Spleen (tissue), 11 donors: ENCODE data around the gene ARSB. TPM values are rescaled to one million over a fixed set of nuclear protein-coding genes. Genes with fewer than 3 reads are reported as not detected.

Experiments used
- DNase-seq: peaks from one replicate; pipeline ENCODE4 v3.0.0-alpha.2; 2020
- H3K27ac ChIP-seq, 8 donors: fragments of 200-600 bp; sonication (generic) in 7 of 8; 1 replicate in 4 of 8; 2 replicates in 4 of 8; pipeline versions ENCODE4 v1.5.0 to v1.8.0; 2016 to 2021; ENCODE audit warnings: inconsistent platforms in 4 of 8, mild to moderate bottlenecking in 4 of 8, moderate library complexity in 1 of 8
- H3K27me3 ChIP-seq, 7 donors: fragments of 200-600 bp; sonication (generic) in 6 of 7; replicated peaks in 1 of 7; 1 replicate in 4 of 7; 2 replicates in 3 of 7; pipeline versions ENCODE4 v1.5.0 to v1.8.0; 2016 to 2021; ENCODE audit warnings: inconsistent platforms in 3 of 7, mild to moderate bottlenecking in 1 of 7
- H3K36me3 ChIP-seq, 6 donors: fragments of 200-600 bp; sonication (generic) in 5 of 6; 1 replicate in 4 of 6; 2 replicates in 2 of 6; pipeline versions ENCODE4 v1.5.0 to v1.8.0; 2016 to 2021; ENCODE audit warnings: inconsistent platforms in 2 of 6
- H3K4me1 ChIP-seq, 6 donors: fragments of 200-600 bp; sonication (generic) in 5 of 6; 1 replicate in 3 of 6; 2 replicates in 3 of 6; pipeline versions ENCODE4 v1.5.0 to v1.8.0; 2016 to 2021; ENCODE audit warnings: inconsistent platforms in 3 of 6
- H3K4me3 ChIP-seq, 8 donors: fragments of 200-600 bp; sonication (generic) in 7 of 8; 1 replicate in 4 of 8; 2 replicates in 4 of 8; pipeline versions ENCODE4 v1.5.0 to v1.8.0; 2016 to 2021; ENCODE audit warnings: inconsistent platforms in 4 of 8, mild to moderate bottlenecking in 4 of 8, moderate library complexity in 2 of 8
- H3K9me3 ChIP-seq, 8 donors: fragments of 200-600 bp; sonication (generic) in 7 of 8; 1 replicate in 4 of 8; 2 replicates in 4 of 8; pipeline versions ENCODE4 v1.5.0 to v1.8.0; 2016 to 2021; ENCODE audit warnings: inconsistent platforms in 4 of 8
- POLR2A ChIP-seq, 3 donors: fragments of 450-650 bp; IDR thresholded peaks; one replicate each; pipeline ENCODE4 v1.5.1; 2017; ENCODE audit warnings: antibody characterized with exemption in 3 of 3, mild to moderate bottlenecking in 1 of 3
- POLR2AphosphoS5 ChIP-seq, 3 donors: sonication (generic); formaldehyde crosslinking; IDR thresholded peaks; one replicate each; pipeline ENCODE4 v1.5.1; 2017; ENCODE audit warnings: antibody characterized with exemption in 3 of 3
- WGBS, 5 donors: extraction: QIAGEN DNeasy Blood & Tissue Kit in 3 of 5; methylation state at CpG; one replicate each; pipeline versions ENCODE4 v1.1.5 to v1.1.7; 2013 to 2018; 5-methylcytosine and 5-hydroxymethylcytosine counted together
- intact Hi-C: fragments of 100-400 bp; cut with DNase I; formaldehyde crosslinking; loops from one replicate; pipeline ENCODE4 v1.15.0; 2023; ENCODE audit warnings: low total_unique reads
- polyA plus RNA-seq, 3 donors: library from polyadenylated mRNA; stranded (reverse); fragments of 200-250 nt; gene quantifications; one replicate each; pipeline ENCODE4 v1.2.1, GENCODE V29; 2013
- total RNA-seq, 7 donors: library from RNA; depleted of rRNA in 3 of 7; stranded (reverse); fragments of >200 nt in 3 of 7; fragmentation: NEBNext Ultra II Directional in 4 of 7; extraction: Animal tissue kit (Norgen Biotek cat#: 25700) in 4 of 7; gene quantifications; one replicate each; pipeline versions ENCODE4 v1.1.0 to v1.2.1, GENCODE V29; 2016 to 2021
- TF ChIP-seq, protein P1 (sequence below), 11 experiments: fragments of 200-600 bp in 7 of 11; fragments of 450-650 bp in 4 of 11; sonication (generic) in 4 of 11; IDR thresholded peaks in 8 of 11; conservative IDR thresholded peaks in 3 of 11; 1 replicate in 7 of 11; 2 replicates in 4 of 11; pipeline versions ENCODE4 v1.4.0 to v1.8.0; 2016 to 2021; ENCODE audit warnings: antibody characterized with exemption in 11 of 11, inconsistent platforms in 4 of 11, mild to moderate bottlenecking in 1 of 11
- donor health status: healthy with polysubstance abuse.
- donor health status: DM: no; HTN: no; CAD: no; lungs with moderate emphysema.
- donor health status: DM: no; HTN: no; CAD: no.
- donor health status: Bipolar disorder and iron deficiency.
- donor health status: healthy.
- donor health status: DM: no; HTN: no; CAD: no.
- donor health status: DM: yes; HTN: yes; CAD: no.

The ARSB gene
- total and polyA plus RNA-seq, 10 donors = 1.1 to 18.5 (median 11.1) TPM

DNA sequence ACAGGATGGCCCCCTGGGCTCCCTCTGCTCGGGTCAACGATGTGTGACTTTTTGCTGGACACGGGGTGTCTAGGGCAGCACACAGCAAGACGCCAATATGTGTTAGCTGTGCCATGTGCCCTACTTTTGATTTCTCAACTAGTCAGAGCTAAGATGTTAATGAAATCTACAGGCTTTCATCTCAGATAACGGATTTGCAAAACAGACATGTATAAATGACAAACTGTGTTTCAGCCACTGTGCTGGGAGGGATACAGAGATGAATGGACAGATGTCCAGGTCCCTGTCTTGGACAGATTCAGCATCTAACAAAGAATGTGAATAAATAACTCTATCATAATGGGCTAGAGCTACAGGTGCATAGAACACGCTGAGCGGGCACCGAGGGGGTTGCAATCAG, 176.3 kb downstream of the ARSB start:
- H3K9me3 ChIP-seq = no peaks in the 10 kb centered on the region
- no peaks in the 10 kb centered on the region for H3K36me3 ChIP-seq
- intact Hi-C loops = no loop called here
- H3K27me3 ChIP-seq = no peaks in the 10 kb centered on the region
- TF ChIP-seq POLR2AphosphoS5 (IDR thresholded peaks at IDR 0.05) (no peak), POLR2A (IDR thresholded peaks at IDR 0.05) (no peak)
- TF ChIP-seq, protein P1, sequence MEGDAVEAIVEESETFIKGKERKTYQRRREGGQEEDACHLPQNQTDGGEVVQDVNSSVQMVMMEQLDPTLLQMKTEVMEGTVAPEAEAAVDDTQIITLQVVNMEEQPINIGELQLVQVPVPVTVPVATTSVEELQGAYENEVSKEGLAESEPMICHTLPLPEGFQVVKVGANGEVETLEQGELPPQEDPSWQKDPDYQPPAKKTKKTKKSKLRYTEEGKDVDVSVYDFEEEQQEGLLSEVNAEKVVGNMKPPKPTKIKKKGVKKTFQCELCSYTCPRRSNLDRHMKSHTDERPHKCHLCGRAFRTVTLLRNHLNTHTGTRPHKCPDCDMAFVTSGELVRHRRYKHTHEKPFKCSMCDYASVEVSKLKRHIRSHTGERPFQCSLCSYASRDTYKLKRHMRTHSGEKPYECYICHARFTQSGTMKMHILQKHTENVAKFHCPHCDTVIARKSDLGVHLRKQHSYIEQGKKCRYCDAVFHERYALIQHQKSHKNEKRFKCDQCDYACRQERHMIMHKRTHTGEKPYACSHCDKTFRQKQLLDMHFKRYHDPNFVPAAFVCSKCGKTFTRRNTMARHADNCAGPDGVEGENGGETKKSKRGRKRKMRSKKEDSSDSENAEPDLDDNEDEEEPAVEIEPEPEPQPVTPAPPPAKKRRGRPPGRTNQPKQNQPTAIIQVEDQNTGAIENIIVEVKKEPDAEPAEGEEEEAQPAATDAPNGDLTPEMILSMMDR (IDR thresholded peaks at IDR 0.05 in 8 of 11, conservative IDR thresholded peaks at IDR 0.05 in 3 of 11) = no peak
- no peak overlapping the region for H3K27ac ChIP-seq
- H3K4me3 ChIP-seq = no peak overlapping the region
- no peaks in the 10 kb centered on the region for H3K4me1 ChIP-seq
- no peak for DNase-seq
- WGBS, 5 donors = 82 to 93% (median 85%) methylated on average over 8 of the region's 8 CpGs

DNA sequence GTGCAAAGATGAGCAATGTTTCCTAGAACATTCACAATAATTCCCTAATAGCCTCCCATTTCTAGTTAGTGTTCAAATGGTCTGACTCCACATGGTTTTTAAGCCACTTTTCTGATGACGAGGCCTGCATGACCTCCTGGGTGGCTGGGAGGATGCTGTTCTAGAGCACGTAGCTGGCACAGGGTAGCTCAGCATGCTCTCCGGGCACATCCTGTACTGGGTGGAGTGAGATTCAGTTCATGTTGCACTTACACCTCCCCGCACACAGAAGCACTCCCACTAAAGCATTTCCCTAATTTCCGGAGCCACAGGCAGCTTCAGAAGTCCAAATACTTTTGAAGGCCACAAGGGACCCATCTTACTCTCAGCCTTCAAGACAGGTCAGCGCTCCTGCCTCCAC, 176.7 kb downstream of the ARSB start:
- H3K36me3 ChIP-seq = no peaks in the 10 kb centered on the region
- no peaks in the 10 kb centered on the region for H3K27me3 ChIP-seq
- DNase-seq = no peak
- 63 to 91% (median 81%) methylated on average over 6 of the region's 6 CpGs for WGBS, 5 donors
- no peaks in the 10 kb centered on the region for H3K9me3 ChIP-seq
- no peak overlapping the region for H3K27ac ChIP-seq
- no peaks in the 10 kb centered on the region for H3K4me1 ChIP-seq
- H3K4me3 ChIP-seq = no peak overlapping the region
- intact Hi-C loops = no loop called here
- TF ChIP-seq, protein P1 (IDR thresholded peaks at IDR 0.05 in 8 of 11, conservative IDR thresholded peaks at IDR 0.05 in 3 of 11) = no peak
- no peak for TF ChIP-seq POLR2A (IDR thresholded peaks at IDR 0.05)
- no peak for TF ChIP-seq POLR2AphosphoS5 (IDR thresholded peaks at IDR 0.05)

DNA sequence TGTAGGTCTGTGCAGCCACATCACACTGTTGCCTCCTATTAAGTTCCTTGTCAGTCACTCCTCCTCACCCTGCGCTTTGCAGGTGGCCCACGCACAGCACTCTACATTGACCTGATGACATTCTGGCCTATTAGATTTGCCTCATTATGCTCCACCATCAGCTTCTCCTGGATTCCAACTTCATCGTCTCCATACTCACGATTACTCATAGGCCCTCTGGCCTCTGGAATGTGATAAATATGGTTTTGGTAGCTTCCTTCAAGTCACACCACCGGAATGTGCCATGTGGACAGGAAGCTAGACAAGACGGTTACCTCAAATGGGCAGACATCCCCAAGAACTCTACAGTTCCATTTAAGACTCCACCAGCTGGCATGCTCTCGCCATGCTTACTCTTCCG, 178.6 kb downstream of the ARSB start:
- 95 to 99% (median 96%) methylated on average over 8 of the region's 8 CpGs for WGBS, 5 donors
- DNase-seq = no peak
- Histone ChIP-seq H3K27ac (no peak overlapping the region), H3K9me3 (peaks cover 0 to 1% (median 0%) of the 10 kb centered on the region in 8 donors), H3K4me1 (no peaks in the 10 kb centered on the region), H3K4me3 (no peak overlapping the region), H3K36me3 (peaks cover 0 to 2% (median 0%) of the 10 kb centered on the region in 6 donors), H3K27me3 (no peaks in the 10 kb centered on the region)
- TF ChIP-seq, protein P1 (IDR thresholded peaks at IDR 0.05 in 8 of 11, conservative IDR thresholded peaks at IDR 0.05 in 3 of 11) = no peak
- no peak for TF ChIP-seq POLR2A (IDR thresholded peaks at IDR 0.05)
- TF ChIP-seq POLR2AphosphoS5 (IDR thresholded peaks at IDR 0.05) = no peak
- intact Hi-C loops = no loop called here

DNA sequence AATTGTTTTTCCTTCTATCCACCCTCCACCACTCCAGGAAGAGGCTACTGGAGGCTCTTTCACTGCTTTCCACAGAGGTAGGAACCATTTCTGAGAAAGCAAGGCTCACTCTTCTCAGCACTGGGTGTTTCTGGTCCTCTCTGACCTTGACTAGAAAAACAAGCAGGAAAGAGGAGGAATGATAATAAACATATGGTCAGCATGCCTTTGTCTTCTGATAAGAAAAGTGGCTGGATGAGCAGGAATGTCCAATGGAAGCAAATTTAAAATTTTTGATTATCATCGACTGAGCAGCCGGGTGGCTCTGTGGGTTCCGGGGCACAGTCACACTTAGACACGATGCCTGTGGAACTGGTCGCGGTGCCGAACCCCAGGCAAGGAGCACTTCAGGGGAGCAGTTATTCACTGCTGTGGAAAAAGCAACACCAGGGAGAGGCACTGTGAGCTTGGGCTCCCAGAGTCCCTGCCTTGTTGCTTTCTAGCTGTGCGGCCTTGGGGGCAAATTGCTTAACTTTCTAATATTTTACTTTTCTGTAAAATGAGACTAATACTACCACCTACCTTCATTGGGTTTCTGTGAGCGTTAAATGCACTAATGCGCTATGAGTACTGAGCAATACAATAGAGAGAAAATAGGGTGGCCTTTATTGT, 179.5 kb downstream of the ARSB start:
- Histone ChIP-seq H3K27ac (no peak overlapping the region), H3K4me1 (no peaks in the 10 kb centered on the region), H3K27me3 (no peaks in the 10 kb centered on the region), H3K36me3 (peaks cover 0 to 10% (median 0%) of the 10 kb centered on the region in 6 donors), H3K4me3 (no peak overlapping the region), H3K9me3 (peaks cover 0 to 10% (median 3%) of the 10 kb centered on the region in 8 donors)
- DNase-seq = no peak
- TF ChIP-seq POLR2A (IDR thresholded peaks at IDR 0.05) (no peak), POLR2AphosphoS5 (IDR thresholded peaks at IDR 0.05) (no peak)
- TF ChIP-seq, protein P1 (IDR thresholded peaks at IDR 0.05 in 8 of 11, conservative IDR thresholded peaks at IDR 0.05 in 3 of 11) = no peak
- WGBS, 5 donors = 91 to 97% (median 94%) methylated on average over 10 of the region's 10 CpGs
- intact Hi-C loops = no loop called here
